CD14-positive monocyte (primary cell): ENCODE results near the gene TBC1D2. TPM values are rescaled to one million over a fixed set of nuclear protein-coding genes. Genes with fewer than 3 reads are reported as not detected.

Experiments
- DNase-seq, 3 donors: peaks; one replicate each; pipeline ENCODE4 v3.0.0-alpha.2; 2011 to 2022
- H2AFZ ChIP-seq: 2 replicates; pipeline ENCODE4 v1.6.0; 2012; ENCODE audit warnings: mild to moderate bottlenecking, low read depth, low read length, inconsistent platforms; ENCODE audit not compliant: insufficient read depth, poor library complexity, severe bottlenecking
- H3K27ac ChIP-seq, 2 donors: 1 replicate in 1 of 2; 2 replicates in 1 of 2; pipeline ENCODE4 v1.5.1; 2012 to 2013; ENCODE audit warnings: low read length in 2 of 2, control low read depth in 1 of 2, inconsistent platforms in 1 of 2, low read depth in 1 of 2, mild to moderate bottlenecking in 1 of 2
- H3K27me3 ChIP-seq, 2 donors: one replicate each; pipeline versions ENCODE4 v1.6.0 to v1.6.1; 2011 to 2013; ENCODE audit warnings: low read length in 2 of 2; ENCODE audit not compliant: control insufficient read depth in 2 of 2, insufficient read depth in 2 of 2
- H3K36me3 ChIP-seq, 2 donors: replicated peaks in 1 of 2; 1 replicate in 1 of 2; 2 replicates in 1 of 2; pipeline versions ENCODE4 v1.5.1 to v1.6.1; 2012 to 2013; ENCODE audit warnings: low read length in 2 of 2, control low read depth in 1 of 2, inconsistent platforms in 1 of 2, mild to moderate bottlenecking in 1 of 2; ENCODE audit not compliant: insufficient read depth in 2 of 2, control insufficient read depth in 1 of 2
- H3K4me1 ChIP-seq, 2 donors: 1 replicate in 1 of 2; 2 replicates in 1 of 2; pipeline versions ENCODE4 v1.5.1 to v1.6.1; 2012 to 2013; ENCODE audit warnings: low read length in 2 of 2, control low read depth in 1 of 2, inconsistent platforms in 1 of 2, mild to moderate bottlenecking in 1 of 2, moderate library complexity in 1 of 2; ENCODE audit not compliant: insufficient read depth in 2 of 2, control insufficient read depth in 1 of 2
- H3K4me2 ChIP-seq: replicated peaks from 2 replicates; pipeline ENCODE3; 2012; ENCODE audit warnings: low read length, moderate library complexity, mild to moderate bottlenecking; ENCODE audit not compliant: poor library complexity, severe bottlenecking; ENCODE audit errors: extremely low read depth
- H3K4me3 ChIP-seq, 3 experiments: fragments of 200-600 bp in 1 of 3; sonication (generic) in 1 of 3; replicated peaks in 1 of 3; 1 replicate in 2 of 3; 2 replicates in 1 of 3; pipeline ENCODE4 v1.5.1; 2011 to 2013; ENCODE audit warnings: low read length in 3 of 3, mild to moderate bottlenecking in 3 of 3, control low read depth in 2 of 3, low read depth in 2 of 3, inconsistent platforms in 1 of 3, moderate library complexity in 1 of 3
- H3K79me2 ChIP-seq: 2 replicates; pipeline ENCODE4 v1.6.0; 2012; ENCODE audit warnings: mild to moderate bottlenecking, control low read depth, inconsistent platforms, low read length, moderate library complexity; ENCODE audit not compliant: insufficient read depth
- H3K9ac ChIP-seq: 2 replicates; pipeline ENCODE4 v1.6.0; 2017; ENCODE audit warnings: low read length, mild to moderate bottlenecking; ENCODE audit not compliant: insufficient read depth, poor library complexity, severe bottlenecking
- H3K9me3 ChIP-seq, 2 donors: replicated peaks in 1 of 2; 1 replicate in 1 of 2; 2 replicates in 1 of 2; pipeline versions ENCODE4 v1.5.1 to v1.6.1; 2012 to 2013; ENCODE audit warnings: low read length in 2 of 2, control low read depth in 1 of 2; ENCODE audit not compliant: control insufficient read depth in 1 of 2, insufficient read depth in 1 of 2
- H4K20me1 ChIP-seq: 2 replicates; pipeline ENCODE4 v1.6.0; 2012; ENCODE audit warnings: mild to moderate bottlenecking, low read length, control low read depth, moderate library complexity; ENCODE audit not compliant: insufficient read depth
- H3K27ac Mint-ChIP-seq, 7 donors: one replicate each; pipeline ENCODE4 v1.8.0; 2020; ENCODE audit warnings: mild to moderate bottlenecking in 7 of 7, mixed read lengths in 7 of 7, moderate library complexity in 6 of 7, inconsistent platforms in 2 of 7
- H3K27me3 Mint-ChIP-seq, 3 donors: one replicate each; pipeline ENCODE4 v1.8.0; 2021 to 2022; ENCODE audit warnings: low read depth in 3 of 3, mild to moderate bottlenecking in 3 of 3, mixed read lengths in 3 of 3, moderate library complexity in 3 of 3, inconsistent platforms in 1 of 3
- H3K36me3 Mint-ChIP-seq, 2 donors: one replicate each; pipeline ENCODE4 v1.8.0; 2020; ENCODE audit warnings: mixed read lengths in 2 of 2, inconsistent platforms in 1 of 2, mild to moderate bottlenecking in 1 of 2
- H3K4me1 Mint-ChIP-seq: one replicate; pipeline ENCODE4 v1.8.0; 2020; ENCODE audit warnings: mild to moderate bottlenecking, mixed read lengths
- H3K4me3 Mint-ChIP-seq, 2 donors: one replicate each; pipeline ENCODE4 v1.8.0; 2020; ENCODE audit warnings: mild to moderate bottlenecking in 2 of 2, mixed read lengths in 2 of 2, moderate library complexity in 1 of 2
- H3K9me3 Mint-ChIP-seq, 7 donors: one replicate each; pipeline ENCODE4 v1.8.0; 2020 to 2022; ENCODE audit warnings: mixed read lengths in 7 of 7, mild to moderate bottlenecking in 6 of 7, moderate library complexity in 6 of 7, inconsistent platforms in 2 of 7
- CTCF ChIP-seq: fragments of 200-600 bp; IDR thresholded peaks from one replicate; pipeline ENCODE4 v1.8.0; 2022; ENCODE audit warnings: antibody characterized with exemption, mild to moderate bottlenecking
- WGBS: methylation state at CpG from one replicate; pipeline ENCODE4 v1.1.5; 2013; ENCODE audit warnings: missing lambda C conversion rate; ENCODE audit not compliant: insufficient coverage; 5-methylcytosine and 5-hydroxymethylcytosine counted together
- intact Hi-C, 2 donors: fragments of 100-400 bp; cut with micrococcal nuclease; formaldehyde crosslinking; loops; one replicate each; pipeline versions ENCODE4 v1.15.0 to v1.15.1; 2023
- polyA plus RNA-seq, 3 donors: library from polyadenylated mRNA; depleted of rRNA in 1 of 3; unstranded in 2 of 3; stranded (reverse) in 1 of 3; fragments of 300-500 nt in 2 of 3; fragments of >200 nt in 1 of 3; fragmentation: Illumina TruSeq in 2 of 3; gene quantifications; 1 replicate in 2 of 3; 2 replicates in 1 of 3; pipeline ENCODE4 v1.2.3, GENCODE V29; 2012 to 2021

Gene TBC1D2
- polyA plus RNA-seq, 3 donors = 23.2 to 55.7 (median 34.4) TPM

DNA sequence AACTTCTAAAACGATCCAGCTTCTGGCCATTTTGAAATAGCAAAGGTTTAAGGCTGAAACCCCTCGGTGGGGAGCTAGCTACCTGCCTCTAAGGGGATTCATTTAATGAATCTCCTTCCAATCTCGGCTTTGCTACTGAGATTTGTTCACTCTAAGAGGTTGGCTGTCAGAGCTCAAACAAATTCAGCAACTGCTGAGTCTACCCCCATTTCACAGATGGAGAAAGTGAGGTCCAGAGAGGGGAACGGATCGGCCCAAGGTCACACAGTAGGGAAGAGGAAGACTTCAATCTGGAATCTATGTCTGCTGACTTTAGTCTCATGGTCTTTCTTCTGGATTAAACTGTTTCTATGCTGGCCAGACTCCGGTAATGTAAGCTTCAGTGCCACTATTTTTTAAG is 66.0 kb downstream of the TBC1D2 start:
- TF ChIP-seq CTCF = no peak
- no peaks in the 10 kb centered on the region for H3K27me3 ChIP-seq
- Mint-ChIP-seq H3K4me3 (no peak overlapping the region), H3K9me3 (peaks cover 0 to 2% (median 0%) of the 10 kb centered on the region in 7 donors), H3K36me3 (peaks cover 2 to 14% of the 10 kb centered on the region in 2 donors), H3K4me1 (peaks cover 63% of the 10 kb centered on the region), H3K27ac (no peak overlapping the region), H3K27me3 (peaks cover 0 to 11% (median 3%) of the 10 kb centered on the region in 3 donors)
- H3K9ac ChIP-seq = no peak overlapping the region
- H3K36me3 ChIP-seq = no peaks in the 10 kb centered on the region
- no CpG with 5 or more reads among the region's 6 CpGs for WGBS
- H2AFZ ChIP-seq = no peak overlapping the region
- no peak for DNase-seq
- intact Hi-C loops = no loop called here
- no peak overlapping the region for H3K4me3 ChIP-seq
- H3K4me1 ChIP-seq = peaks cover 35 to 40% of the 10 kb centered on the region in 2 donors
- no peaks in the 10 kb centered on the region for H4K20me1 ChIP-seq
- H3K4me2 ChIP-seq = no peak overlapping the region
- H3K79me2 ChIP-seq = peaks cover 31% of the 10 kb centered on the region
- no peak overlapping the region for H3K27ac ChIP-seq
- H3K9me3 ChIP-seq = no peaks in the 10 kb centered on the region

DNA sequence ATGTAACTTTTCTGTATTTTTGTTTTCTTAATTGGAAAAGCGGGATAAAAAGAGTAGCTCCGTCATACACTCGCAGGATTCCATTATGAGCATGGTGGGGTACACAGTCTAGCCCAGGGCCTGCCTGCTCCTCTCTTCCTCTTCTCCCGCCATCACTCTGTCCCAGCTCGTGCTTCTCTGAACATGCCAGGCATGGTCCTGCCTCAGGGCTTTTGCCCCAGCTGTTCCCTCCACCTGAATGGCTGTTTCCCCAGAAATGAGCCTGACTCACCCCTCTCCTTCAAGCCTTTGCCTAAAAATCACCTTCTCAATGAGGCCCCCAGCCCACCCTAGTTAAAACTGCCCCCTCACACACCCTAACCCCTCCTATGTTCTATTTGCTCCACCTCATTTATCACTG is 67.5 kb downstream of the TBC1D2 start:
- peak overlapping the region in 1 of 7 donors; percentile 21 for H3K27ac Mint-ChIP-seq
- intact Hi-C loops = no loop called here
- no peak overlapping the region for H3K9ac ChIP-seq
- H3K4me2 ChIP-seq = no peak overlapping the region
- no peaks in the 10 kb centered on the region for H3K9me3 ChIP-seq
- H3K4me1 ChIP-seq = peaks cover 30 to 33% of the 10 kb centered on the region in 2 donors
- no peak for TF ChIP-seq CTCF
- peaks cover 40% of the 10 kb centered on the region for H3K79me2 ChIP-seq
- H3K36me3 ChIP-seq = no peaks in the 10 kb centered on the region
- peaks cover 0 to 9% (median 1%) of the 10 kb centered on the region in 3 donors for H3K27me3 Mint-ChIP-seq
- H3K36me3 Mint-ChIP-seq = peaks cover 6 to 20% of the 10 kb centered on the region in 2 donors
- DNase-seq = no peak
- no peak overlapping the region for H3K27ac ChIP-seq
- H3K4me3 ChIP-seq = no peak overlapping the region
- H3K27me3 ChIP-seq = no peaks in the 10 kb centered on the region
- H4K20me1 ChIP-seq = no peaks in the 10 kb centered on the region
- H3K4me3 Mint-ChIP-seq = no peak overlapping the region
- peaks cover 59% of the 10 kb centered on the region for H3K4me1 Mint-ChIP-seq
- no peak overlapping the region for H2AFZ ChIP-seq
- WGBS = 83% methylated on average over 3 of the region's 5 CpGs
- peaks cover 0 to 2% (median 0%) of the 10 kb centered on the region in 7 donors for H3K9me3 Mint-ChIP-seq
